RWPE1 (cell line): ENCODE measurements around the gene ZACN.

Experiments
- CTCF ChIA-PET: fragments of 350-600 bp; sonication (Branson Sonifier 250); formaldehyde crosslinking; extraction: SDS; loops from one replicate; lab custom pipeline; 2021; lab: Yijun Ruan, JAX
- POLR2A ChIA-PET: fragments of 400-600 bp; formaldehyde crosslinking; extraction: SDS; loops from one replicate; lab custom pipeline; 2020; ENCODE audit warnings: antibody characterized with exemption; ENCODE audit not compliant: low non-redundant PET; lab: Yijun Ruan, JAX
- DNase-seq: peaks from one replicate; pipeline ENCODE4 v3.0.0; 2012; ENCODE audit warnings: low spot score
- H3K27ac ChIP-seq: fragments of 450-650 bp; 2 replicates; pipeline ENCODE4 v1.5.1; 2017
- TF ChIP-seq, protein P1 (sequence below): fragments of 450-650 bp; conservative IDR thresholded peaks from 2 replicates; pipeline ENCODE4 v1.5.1; 2017; ENCODE audit warnings: low read depth, mild to moderate bottlenecking

ZACN gene

DNA sequence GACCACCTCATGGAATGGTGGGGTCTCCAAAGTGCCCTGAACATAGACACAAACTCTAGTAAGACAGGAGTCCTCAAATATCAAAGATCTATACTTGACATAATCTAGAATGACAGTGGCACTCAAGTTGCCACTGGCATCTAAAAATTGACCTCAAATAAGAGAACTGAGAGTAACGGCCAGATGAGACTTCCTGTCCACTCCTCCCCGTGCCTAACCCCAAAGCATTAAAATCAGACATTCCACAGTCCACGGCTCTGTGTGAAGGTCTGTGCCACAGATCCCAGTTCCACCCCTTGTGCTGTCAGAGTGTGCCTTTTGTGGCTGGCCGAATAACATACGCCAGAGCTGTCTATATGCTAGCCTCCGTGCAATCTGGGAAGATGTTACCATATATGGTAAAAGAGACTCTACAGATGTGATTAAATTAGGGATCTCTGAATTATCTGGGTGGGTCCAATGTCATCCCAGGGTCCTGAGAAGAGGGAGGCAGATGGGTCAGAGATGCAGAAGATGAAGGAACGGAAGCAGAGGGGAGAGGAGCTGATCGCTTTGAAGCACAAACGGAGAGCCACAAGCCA is 30.9 kb upstream of the ZACN start:
- ChIA-PET POLR2A (no interaction called here), CTCF (no interaction called here)
- H3K27ac ChIP-seq, result no peak overlapping the region
- DNase-seq, result no peak
- TF ChIP-seq, protein P1, sequence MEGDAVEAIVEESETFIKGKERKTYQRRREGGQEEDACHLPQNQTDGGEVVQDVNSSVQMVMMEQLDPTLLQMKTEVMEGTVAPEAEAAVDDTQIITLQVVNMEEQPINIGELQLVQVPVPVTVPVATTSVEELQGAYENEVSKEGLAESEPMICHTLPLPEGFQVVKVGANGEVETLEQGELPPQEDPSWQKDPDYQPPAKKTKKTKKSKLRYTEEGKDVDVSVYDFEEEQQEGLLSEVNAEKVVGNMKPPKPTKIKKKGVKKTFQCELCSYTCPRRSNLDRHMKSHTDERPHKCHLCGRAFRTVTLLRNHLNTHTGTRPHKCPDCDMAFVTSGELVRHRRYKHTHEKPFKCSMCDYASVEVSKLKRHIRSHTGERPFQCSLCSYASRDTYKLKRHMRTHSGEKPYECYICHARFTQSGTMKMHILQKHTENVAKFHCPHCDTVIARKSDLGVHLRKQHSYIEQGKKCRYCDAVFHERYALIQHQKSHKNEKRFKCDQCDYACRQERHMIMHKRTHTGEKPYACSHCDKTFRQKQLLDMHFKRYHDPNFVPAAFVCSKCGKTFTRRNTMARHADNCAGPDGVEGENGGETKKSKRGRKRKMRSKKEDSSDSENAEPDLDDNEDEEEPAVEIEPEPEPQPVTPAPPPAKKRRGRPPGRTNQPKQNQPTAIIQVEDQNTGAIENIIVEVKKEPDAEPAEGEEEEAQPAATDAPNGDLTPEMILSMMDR, result no peak

DNA sequence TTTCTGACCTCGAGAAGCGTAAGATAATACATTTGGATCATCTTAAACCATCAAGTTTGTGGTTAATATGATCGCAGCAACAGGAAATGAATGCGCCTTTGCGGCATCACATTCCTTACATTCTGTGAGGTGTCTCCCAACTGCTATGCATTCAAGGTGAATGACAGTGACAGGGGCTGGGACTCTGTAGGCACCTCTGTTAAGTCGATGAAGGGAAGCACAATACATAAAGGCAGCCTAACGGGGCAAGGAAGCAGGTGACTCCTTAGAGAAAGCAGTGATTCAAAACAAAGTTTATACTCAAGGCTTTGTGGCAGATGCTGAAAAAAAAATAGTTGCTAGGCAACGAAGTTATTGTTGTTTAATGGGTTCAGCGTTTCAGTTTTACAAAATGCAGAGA is 30.3 kb upstream of the ZACN start:
- no peak overlapping the region for H3K27ac ChIP-seq
- ChIA-PET POLR2A (no interaction called here), CTCF (no interaction called here)
- DNase-seq, result no peak
- TF ChIP-seq, protein P1, result no peak

DNA sequence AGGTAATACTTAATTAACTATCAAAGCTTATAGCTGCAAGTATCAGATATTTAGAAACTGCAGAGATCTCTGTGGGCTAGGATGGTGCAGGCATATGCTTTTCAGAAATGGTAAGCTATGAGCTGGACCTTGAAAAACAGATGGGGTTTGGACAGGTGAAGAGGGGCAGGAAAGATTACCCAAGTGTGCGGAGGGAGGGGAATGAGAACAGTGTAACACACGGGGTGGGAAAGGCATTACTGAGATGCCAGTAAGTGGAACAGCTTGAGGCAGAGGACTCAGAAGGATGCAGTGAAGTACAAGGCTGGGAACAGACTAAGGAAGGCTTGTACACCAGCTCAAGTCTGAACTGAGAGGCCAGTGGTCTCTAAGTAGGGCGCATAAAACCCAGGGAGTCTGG is 29.7 kb upstream of the ZACN start:
- POLR2A ChIA-PET, result no interaction called here
- no peak for DNase-seq
- CTCF ChIA-PET, result no interaction called here
- TF ChIP-seq, protein P1, result no peak
- no peak overlapping the region for H3K27ac ChIP-seq

DNA sequence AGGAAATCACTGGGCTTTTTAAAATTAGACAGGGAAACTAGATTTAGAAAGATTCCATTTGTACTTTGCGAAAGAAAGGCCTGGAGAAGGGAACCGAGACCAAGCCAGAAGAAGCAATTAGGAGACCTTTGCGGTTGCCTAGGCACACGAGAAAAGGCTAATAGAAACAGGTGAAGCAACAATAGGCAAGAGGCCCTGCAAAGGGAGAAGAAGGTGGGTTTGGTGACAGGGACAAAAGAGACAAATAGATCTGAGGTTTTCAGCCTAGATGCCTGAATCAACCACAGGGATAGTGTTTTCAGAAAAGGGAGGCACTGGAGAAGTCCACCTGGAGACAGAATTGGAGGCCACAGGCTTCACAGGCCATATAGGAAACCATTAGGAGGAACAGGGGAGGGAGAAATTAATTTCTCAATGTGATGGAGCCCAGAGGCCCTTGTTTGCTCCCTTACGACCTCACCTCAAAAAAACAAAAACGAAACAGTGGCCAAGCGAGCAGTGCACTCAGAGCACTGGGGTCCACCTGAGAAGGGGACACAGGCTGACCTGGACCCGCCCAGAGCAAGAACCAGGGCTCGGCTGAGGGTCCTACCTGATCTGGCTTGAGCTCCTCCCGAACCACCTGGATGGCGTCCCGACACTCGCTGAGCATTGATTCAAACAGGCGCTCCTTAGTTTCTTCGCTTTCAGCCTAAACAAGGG is 29.0 kb upstream of the ZACN start:
- ChIA-PET POLR2A (no interaction called here), CTCF (no interaction called here)
- no peak for DNase-seq
- no peak overlapping the region for H3K27ac ChIP-seq
- TF ChIP-seq, protein P1, result no peak

DNA sequence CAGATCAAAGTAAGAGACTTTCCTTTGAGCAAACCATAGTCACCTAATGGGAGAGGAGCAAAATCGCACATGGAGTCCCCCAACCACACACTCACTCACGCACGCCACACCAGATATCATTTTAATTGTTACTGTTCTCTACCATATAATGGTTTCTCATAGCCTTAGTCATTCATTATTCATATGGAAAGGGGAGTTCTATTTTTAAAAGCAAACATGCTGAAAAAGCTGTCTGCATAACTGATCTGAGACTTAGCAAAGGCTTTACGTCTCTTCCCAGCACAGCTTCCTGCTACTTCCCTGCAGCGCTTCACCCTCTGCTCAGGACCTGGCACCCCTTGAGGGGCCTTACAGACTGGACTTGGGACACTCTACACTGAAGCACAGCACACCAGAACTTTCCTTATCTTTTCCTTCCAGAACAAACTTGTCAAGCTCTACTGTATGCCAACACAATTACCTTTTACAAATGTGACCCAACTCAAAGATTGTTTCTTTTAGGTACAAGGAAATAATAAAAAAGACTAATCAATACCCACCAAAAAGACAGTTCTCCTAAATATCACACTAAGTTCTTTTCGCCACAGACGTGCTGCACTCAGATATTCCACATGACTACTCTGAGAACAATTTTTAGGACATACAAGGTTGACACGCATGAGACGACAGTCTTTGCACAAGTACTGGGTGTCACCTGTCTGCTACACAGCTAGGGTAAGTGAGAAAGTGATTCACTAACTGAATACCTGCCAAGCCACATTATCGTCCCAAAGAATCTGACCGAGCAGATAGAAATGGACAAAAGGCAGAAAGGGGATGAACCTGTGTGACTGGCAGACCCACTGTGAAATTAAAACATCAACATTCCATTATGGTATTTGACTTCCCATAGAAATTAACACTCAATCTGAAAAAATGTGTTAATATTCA is 28.2 kb upstream of the ZACN start:
- no peak for DNase-seq
- ChIA-PET CTCF (no interaction called here), POLR2A (no interaction called here)
- TF ChIP-seq, protein P1, result no peak
- no peak overlapping the region for H3K27ac ChIP-seq

DNA sequence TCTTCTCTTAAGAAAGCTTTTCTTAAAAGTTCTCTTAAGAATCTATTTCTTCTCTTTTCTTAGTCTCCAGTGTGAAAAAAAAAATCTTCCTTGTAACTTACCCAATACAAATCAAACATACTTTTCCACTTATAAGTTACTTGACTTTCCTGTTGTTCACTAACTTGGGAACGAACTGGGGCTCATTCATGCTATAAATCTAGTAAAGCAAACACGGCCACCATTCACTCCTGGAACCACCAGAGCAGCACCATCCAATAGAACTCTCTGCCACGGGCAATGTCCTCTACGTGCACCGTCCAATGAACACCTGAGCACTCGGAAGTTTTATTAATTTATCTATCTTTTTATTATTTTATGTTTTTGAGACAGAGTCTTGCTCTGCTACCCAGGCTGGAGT is 27.4 kb upstream of the ZACN start:
- TF ChIP-seq, protein P1, result no peak
- CTCF ChIA-PET, result interaction anchor here (0.6 kb wide), 1 partner anchor 336 kb away, joined by 5 read pairs; no protein-coding TSS in a partner anchor
- POLR2A ChIA-PET, result no interaction called here
- H3K27ac ChIP-seq, result no peak overlapping the region
- no peak for DNase-seq
